SKM-1 (cell line): Measurements from ENCODE around the gene ACTR8.

Experiments
- DNase-seq: peaks from one replicate; lab custom pipeline; 2025; ENCODE audit not compliant: unreplicated experiment; lab: John Stamatoyannopoulos, UW

The ACTR8 gene

GRCh38 chr3:53817809-53818208 is 64.1 kb downstream of the ACTR8 start:
- no peak for DNase-seq

GRCh38 chr3:53817211-53817610 is 64.7 kb downstream of the ACTR8 start:
- no peak for DNase-seq
